GM18909 (cell line): ENCODE data around the gene COA8.

Experiments used
- ATAC-seq: cut with Tn5 transposase; IDR thresholded peaks from one replicate; pipeline ENCODE4 v1.9.1; 2021; ENCODE audit warnings: mild to moderate bottlenecking; ENCODE audit not compliant: unreplicated experiment, poor library complexity

COA8 gene

DNA sequence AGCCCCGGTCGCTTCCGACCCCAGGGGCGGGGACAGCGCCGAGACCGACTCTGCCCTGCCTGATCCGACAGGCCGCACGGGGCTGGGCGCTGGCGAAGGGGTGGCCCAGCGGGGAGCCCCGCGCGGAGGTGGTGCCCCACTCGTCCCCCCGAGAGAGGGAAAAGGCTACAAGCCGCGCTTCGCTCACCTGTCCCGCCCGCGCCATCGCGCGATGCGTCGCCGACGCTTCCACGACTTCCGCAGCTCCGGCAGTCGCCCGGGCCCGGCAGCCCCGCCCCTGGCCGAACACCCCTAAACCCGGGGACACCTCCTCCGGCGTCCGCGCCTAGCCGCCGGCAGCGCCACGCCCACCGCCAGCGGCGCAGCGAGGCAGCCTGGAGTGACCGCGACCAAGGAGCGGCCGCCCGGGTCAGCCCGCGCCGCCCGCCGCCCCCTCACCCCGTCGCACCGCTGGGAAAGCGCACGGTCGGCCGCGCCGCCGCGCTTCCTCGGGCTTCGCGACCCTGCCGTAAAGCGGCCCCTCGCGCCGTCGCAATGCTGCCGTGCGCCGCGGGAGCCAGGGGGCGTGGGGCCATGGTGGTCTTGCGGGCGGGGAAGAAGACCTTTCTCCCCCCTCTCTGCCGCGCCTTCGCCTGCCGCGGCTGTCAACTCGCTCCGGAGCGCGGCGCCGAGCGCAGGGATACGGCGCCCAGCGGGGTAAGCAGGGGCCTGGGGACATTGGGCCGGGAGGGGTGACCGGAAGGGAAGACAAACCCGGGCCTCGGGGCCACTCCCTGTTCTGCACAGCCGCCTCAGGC lies at the start of gene COA8, which contains the start of gene BAG5:
TSS of gene COA8 (plus strand) at position 532 of the 797 bp plus-strand sequence. CDS start at position 574, 42 bp downstream.
TSS of gene BAG5 (minus strand) at position 229 of the 797 bp plus-strand sequence. CDS start 1,493 bp downstream, outside the sequence.
- ATAC-seq: peak; percentile 74

DNA sequence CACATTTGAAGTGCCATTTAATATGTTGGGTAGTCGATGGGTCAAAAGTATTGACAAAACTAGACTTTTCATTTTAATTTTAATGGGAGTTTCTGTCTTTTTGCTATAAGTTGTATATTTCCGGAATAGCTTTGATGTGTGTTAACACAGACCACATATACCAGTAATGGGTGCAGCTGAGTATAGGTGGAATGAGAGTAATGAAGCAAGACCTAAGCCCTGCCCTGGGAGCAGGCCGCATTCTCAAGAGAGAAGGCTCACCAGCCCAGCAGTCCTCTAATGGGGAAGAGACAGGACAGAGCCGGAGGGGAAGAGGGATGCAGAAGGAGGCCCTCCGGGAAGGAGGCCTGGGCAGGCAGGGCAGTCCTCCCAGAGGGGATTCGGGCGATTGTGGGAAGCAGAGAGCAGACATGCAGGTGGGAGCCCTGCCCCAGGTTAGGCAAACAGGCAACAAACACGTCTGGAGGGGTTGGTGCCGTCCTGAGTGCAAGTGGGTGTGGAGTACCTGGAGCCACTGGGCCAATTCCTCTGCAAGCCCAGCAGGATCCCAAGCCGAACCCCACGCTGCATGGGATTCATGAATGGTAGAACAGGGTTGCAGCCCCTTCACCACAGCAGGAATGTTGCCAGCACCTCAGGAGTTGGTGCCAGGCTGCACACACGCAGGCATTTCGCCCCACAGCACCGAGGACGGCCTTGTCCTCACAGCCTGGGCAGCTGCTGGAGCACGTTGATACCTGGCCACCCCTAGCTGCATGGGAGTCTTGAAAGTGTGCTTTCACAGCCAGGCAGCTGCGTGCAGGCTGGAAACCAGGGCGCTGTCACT lies 48.0 kb upstream of the COA8 start:
- no peak for ATAC-seq

- ATAC-seq: no peak
These were observed 46.2 kb upstream of the COA8 start for GRCh38 chr14:103516426-103517173.

- no peak for ATAC-seq
These were observed 45.6 kb upstream of the COA8 start for GRCh38 chr14:103517174-103517566.

GRCh38 chr14:103517721-103518421 lies 44.9 kb upstream of the COA8 start:
- ATAC-seq: no peak

DNA sequence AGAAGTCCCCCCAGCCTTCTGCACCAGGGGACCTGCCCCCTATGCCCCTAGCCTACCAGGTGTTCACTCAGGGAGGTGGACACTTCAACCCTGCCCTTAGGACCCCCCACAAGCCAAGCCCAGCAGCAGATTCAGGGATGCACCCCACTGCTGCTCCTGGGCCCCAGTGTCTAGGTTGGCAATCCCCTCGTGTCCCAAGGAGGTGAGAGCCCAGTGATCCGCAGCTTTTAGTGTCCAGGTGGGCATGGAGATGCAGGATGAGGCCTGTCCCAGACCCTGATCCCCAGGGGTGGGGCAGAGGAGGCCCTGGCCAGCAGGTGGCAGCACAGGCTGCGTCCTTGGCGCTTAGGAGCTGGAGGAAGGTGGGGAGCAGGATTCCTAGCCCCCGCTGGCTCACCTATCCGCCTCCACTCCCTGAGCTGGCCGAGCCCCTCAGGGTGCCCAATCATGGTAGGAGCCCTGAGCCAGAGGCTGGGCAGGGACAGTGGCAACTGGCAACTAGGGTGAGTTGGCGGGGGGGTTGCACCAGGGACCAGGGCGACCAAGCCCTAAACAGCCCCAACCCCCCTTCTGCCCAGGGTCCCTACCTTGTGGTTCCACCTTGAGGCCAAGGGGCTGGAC lies 44.2 kb upstream of the COA8 start:
- ATAC-seq: no peak

DNA sequence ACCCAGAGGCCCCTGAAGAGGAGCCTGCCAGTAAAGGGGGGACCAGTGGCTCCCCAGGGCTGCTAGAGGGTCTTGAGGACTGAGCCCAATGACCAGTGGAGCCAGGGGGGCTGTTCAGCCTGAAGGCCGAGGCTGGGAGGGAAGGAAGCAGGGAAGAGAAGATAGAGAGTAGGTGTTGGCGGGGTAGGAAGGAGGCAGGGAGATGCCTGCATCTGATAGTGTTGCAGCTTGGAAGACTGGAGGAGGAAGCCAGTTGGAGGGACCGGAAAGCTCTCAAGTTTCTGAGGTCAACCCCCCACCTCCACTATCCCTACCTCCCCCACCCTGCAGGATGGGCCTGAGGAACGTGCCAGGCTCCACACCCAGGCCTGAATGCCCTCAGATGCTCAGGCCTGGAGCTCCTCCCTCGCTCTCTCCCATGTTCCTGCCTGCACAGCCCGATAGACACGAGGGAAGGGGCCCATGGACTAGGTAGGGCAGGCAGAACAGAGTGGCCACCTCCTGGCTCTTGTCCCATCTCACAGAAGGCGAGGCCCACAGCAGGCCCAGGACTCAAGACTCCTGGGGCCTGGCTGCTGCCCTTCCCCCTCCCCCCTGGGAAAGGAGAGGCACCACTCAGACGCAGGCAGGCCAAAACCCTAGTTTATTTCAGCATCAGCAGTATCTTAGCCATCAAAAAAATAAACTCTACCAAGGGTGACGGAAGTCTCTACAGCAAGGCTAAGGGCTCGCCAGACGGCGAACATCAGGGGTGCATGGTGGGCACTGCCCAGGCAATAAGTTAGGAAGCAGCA lies 43.5 kb upstream of the COA8 start:
- no peak for ATAC-seq

DNA sequence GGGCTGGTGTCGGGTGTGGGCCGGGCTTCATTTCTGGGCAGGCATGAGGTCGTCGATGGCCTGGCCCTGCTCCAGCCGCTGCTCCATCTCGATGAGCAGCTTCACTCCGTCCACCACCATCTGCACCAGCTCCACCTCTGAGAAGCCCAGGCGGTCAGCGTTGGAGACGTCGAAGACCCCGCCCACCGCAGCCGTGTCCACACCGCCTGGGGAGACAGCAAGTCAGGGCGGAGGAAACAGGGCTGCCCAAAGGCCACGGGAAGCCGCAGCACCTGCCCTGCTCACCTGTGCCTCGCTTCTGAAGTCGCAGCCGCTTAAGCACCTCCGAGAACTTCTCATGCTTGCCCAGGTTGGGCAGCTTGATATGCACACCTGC lies 42.9 kb upstream of the COA8 start:
- ATAC-seq: no peak

GRCh38 chr14:103520269-103520656 lies 42.5 kb upstream of the COA8 start:
- no peak for ATAC-seq

GRCh38 chr14:103520657-103521437 lies 41.9 kb upstream of the COA8 start:
- peak; percentile 38 for ATAC-seq

- ATAC-seq: peak; percentile 5
These were observed 41.3 kb upstream of the COA8 start for GRCh38 chr14:103521438-103521950.

DNA sequence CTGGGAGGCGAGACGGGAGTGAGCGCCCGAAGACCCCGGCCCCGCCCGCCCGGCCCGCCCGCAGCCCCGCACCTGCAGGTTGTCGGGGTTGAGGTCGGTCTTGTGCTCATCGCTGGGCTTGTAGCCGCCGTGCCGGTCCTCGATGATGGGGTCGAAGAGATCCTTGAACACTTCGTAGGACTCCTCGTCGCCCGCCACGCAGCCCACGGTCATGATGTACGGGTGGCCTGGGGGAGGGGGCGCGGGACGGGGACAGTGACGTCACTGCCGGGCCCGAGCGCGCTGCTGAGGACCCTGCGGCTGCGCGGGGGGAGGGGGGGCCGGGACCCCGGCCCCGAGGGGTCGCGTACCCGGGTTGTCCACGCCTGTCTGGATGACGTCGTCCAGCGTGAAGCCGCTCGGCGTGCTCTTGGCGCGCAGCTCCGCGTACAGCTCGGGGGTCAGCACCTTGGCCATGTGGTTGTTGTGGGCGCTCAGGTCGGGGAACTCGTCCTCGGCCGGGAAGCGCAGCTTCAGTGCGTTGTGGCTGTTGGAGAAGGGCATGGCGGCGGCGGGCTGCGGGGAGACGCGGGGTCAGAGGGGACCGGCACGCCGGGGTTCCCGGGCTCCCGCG lies 40.7 kb upstream of the COA8 start:
- ATAC-seq: no peak

DNA sequence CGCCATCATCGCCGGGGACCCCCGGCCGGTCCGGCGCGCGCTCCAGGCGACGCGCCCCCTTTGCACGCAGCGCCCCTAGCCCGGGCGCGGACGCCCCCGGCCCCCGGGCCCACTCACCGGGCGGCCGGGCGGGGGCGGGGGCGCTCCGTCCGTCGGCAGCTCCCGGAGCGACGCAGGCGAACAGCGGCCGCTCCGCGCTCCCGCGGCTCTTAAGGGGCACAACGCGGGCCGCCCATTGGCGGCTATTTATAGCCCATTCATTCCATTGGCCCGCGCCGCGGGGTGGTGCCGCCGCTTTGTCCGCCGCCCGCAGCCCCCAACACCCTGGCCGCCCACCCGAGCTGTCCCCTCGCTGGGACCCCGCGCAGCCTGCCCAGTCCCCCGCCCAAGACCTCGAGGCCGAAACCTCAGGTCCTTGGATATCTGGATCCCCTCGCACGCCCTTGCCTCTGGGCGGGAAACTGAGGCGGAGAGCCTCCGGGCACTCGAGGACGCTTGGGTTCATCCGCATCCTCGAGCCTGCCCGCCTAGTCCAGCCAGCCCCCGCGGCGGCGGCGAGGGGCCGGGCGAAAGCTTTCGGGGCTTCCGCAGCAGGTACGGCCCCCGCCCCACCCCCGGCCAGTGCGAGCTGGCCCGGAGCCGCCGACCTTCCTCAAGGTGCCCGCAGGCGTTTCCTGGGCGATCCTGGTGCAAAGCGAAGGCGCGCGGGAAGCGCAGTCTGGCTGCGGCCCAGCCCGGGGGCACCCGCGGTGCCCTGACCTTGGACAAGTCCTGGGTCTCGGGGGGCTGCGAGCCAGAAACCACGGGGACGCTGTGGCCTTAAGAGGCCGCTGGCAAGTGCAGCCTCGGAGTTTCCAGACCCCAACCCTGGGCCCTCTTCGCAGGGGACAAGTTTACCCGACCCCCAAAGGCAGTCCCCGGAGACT lies 39.8 kb upstream of the COA8 start, which contains the start of gene CKB:
TSS of gene CKB (minus strand) at position 182 of the 926 bp plus-strand sequence. CDS start 337 bp downstream, outside the sequence.
- ATAC-seq: no peak

- ATAC-seq: no peak
These were observed 39.2 kb upstream of the COA8 start for GRCh38 chr14:103523575-103523954.

DNA sequence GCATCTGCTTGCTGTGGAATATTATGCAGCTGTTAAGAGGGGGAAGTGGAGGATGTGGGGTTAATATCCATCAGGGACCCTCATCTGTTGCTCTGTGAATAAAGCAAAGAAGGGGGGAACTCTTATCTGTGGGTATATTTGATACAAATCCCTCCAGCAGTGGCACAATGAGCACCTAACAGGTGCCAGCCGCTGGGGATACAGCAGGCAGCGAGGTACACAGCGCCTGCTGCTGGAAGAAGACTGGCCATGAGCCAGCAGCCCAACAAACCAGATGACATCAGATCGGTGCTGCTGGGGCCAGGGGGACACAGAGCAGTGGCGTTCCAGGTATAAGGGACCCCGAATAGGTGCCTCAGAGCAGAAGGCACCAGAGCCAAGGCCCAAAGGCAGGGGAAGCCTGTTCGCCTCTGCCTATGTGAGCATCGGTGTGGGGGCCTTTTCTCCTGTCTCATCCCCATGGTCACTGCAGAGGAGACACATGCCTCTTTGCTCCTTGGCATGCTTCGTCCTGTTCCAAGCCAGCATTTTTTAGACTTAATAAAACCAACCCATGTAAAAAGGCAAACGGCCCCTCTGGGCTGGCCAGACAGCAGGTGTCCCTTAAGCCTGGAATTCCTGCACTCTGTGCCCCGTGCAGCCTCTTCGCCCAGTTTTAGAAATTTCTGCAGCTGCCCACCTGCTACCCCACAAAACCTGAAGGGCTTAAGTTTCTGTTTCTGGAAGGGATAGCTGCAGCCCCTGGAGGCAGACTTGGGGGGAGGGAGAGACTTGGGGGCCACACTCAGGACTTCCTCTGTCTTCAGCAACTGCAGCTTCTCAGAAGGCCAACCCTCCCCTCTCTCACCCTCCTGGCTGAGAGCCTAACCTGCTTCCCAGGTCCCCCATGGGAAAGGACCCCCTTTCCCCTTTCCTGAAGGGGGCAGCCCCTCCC lies 38.5 kb upstream of the COA8 start:
- ATAC-seq: no peak
